Measurements from ENCODE around the gene LRRC42. TPM values are rescaled to one million over a fixed set of nuclear protein-coding genes. Genes with fewer than 3 reads are reported as not detected.

The LRRC42 gene
- total RNA-seq, 1 donor from 2014 or later = 26.9 TPM

GRCh38 chr1:53936430-53936829, 9.7 kb upstream of the LRRC42 start:
- DNase-seq (ENCODE audit: low spot score) = no peak
- ATAC-seq = no peak

GRCh38 chr1:53938136-53938830, 7.9 kb upstream of the LRRC42 start:
- intact Hi-C loops (cut with DNase I) = no loop called here
- DNase-seq (ENCODE audit: low spot score) = no peak
- ATAC-seq = no peak

More at GRCh38 chr1:53936430-53936829, 9.7 kb upstream of the LRRC42 start:
- intact Hi-C loops (cut with DNase I) = no loop called here

GRCh38 chr1:53942127-53942957, 3.8 kb upstream of the LRRC42 start:
- ATAC-seq = no peak
- no peak for DNase-seq (ENCODE audit: low spot score)
- intact Hi-C loops (cut with DNase I) = no loop called here

- DNase-seq (ENCODE audit: low spot score) = no peak
- intact Hi-C loops (cut with DNase I) = no loop called here
These were observed 3.1 kb upstream of the LRRC42 start for GRCh38 chr1:53943090-53943489.

DNA sequence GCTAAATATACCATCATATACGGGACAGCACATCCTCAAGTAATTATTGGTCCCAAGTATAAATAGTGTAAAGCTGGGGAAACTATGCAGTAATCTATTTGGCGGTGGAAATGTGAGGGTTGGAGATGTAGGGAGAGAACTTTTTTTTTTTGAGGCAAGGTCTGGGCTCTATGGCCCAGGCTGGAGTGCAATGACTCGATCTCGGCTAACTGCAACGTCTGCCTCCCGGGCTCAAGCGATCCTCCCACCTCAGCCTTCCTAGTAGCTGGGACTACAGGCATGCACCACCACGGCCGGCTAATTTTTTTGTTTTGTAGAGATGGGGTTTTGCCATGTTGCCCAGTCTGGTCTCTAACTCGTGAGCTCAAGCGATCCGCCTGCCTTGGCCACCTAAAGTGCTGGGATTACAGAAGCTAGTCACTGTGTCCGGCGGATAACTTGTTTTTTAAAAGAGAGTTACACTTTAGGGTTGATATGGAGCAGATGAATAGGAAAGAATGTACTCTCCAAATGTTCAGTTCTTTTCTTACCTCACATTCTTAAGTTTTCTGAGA, 2.6 kb upstream of the LRRC42 start:
- intact Hi-C loops (cut with DNase I) = no loop called here
- DNase-seq (ENCODE audit: low spot score) = no peak
- no peak for ATAC-seq

More at GRCh38 chr1:53943090-53943489, 3.1 kb upstream of the LRRC42 start:
- ATAC-seq = no peak

- intact Hi-C loops (cut with DNase I) = no loop called here
- no peak for DNase-seq (ENCODE audit: low spot score)
- ATAC-seq = no peak
These were observed 1.5 kb upstream of the LRRC42 start for GRCh38 chr1:53944469-53945182.

DNA sequence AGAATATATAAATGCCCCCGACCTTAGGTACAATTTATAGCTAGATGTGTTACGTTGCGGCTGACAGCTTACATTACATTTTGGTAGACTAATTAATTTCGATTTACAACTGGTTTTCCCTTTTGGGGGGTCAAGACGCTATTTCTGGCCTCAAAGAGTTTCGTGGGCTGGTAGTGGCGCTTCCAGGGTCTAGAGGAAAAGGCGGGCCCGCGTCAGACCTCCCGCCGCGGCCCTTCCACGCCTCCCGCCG, 1.0 kb upstream of the LRRC42 start:
- no peak for ATAC-seq
- intact Hi-C loops (cut with DNase I) = no loop called here
- no peak for DNase-seq (ENCODE audit: low spot score)

- DNase-seq (ENCODE audit: low spot score) = peak; percentile 100
- intact Hi-C loops (cut with DNase I) = no loop called here
- peak; percentile 95 for ATAC-seq
These were observed 508 bp upstream of the LRRC42 start, which contains the start of gene IFT25 for GRCh38 chr1:53945433-53946251. IFT25 (minus strand) TSS chr1:53945699; CDS start chr1:53940082, 5,617 bp downstream.

DNA sequence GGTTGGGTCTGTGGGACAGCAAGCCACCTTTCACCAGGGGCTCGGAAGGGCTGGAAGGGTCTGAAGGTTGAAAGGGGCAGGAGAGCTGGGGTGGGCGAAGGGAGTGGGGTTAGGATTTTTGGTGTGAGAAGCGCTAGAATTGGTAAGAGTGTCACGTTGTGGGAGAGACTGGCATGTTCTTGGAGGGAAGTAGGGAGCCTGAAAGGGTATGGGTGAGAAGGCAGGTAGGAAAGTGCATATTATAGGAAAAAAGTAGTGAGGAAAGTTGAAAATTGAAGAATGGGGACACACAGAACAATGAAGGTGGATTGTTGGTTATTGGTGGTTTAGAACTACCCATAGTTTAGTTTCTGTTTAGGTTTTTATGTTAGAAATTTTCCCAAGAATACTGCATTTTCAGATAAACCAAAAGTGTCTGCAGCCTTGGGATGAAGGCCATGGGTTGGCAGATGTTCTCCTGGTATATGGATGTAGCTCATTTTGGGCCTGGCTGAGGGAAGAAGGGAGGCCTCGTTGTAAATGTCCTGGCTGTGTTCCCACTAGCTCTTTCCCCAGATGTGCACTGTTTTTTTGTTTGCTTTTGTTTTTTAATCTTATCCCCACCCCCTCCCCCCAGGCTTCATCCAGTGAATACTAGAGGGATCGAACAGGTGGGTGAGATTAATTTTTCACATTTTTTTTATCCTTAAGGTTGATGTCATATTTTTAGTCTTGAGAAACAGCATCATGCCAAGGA, 1.2 kb downstream of the LRRC42 start:
- DNase-seq (ENCODE audit: low spot score) (no peak), ATAC-seq (no peak)
- intact Hi-C loops (cut with DNase I) = no loop called here

DNA sequence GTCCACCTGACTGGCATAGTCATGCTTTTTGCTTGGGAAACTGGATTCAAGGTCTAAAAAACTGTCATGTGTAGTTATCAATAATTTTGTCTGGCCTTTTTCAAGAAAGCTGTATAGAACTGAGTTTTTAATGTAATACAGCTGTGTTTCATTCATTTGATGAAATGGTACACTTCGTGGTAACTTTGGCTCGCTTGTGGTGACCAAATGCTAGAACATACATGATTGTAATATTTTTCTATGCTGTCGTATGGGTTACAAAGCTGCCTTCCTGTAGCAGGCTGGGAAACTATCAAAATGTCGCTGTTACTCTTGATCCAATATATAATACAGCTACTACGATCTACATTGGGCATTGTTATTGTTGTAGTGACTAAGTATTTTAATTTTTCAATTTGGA, 2.1 kb downstream of the LRRC42 start:
- intact Hi-C loops (cut with DNase I) = no loop called here
- DNase-seq (ENCODE audit: low spot score) = no peak
- no peak for ATAC-seq

- intact Hi-C loops (cut with DNase I) = no loop called here
- DNase-seq (ENCODE audit: low spot score) (no peak), ATAC-seq (no peak)
These were observed 3.2 kb downstream of the LRRC42 start for GRCh38 chr1:53949023-53949990.

DNA sequence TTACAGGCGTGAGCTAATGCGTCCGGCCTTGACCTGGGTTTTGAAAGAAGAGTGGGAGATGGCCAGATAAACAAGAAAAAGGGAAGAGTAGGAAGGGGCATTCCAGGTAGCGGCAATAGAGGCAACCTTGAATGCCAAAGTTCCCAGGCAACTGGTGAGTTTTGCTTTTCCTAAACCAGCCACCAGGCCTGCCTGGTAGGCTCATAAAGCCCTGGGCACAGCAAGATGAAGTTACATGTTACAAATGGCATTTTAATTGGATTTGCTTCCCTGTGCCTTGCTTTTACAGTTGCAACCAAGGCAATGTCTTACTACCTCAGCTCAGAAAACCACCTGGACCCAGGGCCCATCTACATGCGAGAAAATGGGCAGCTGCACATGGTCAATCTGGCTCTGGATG, 5.5 kb downstream of the LRRC42 start:
- intact Hi-C loops (cut with DNase I) = no loop called here
- no peak for ATAC-seq
- no peak for DNase-seq (ENCODE audit: low spot score)

- no peak for DNase-seq (ENCODE audit: low spot score)
- ATAC-seq = no peak
- intact Hi-C loops (cut with DNase I) = no loop called here
These were observed 8.0 kb downstream of the LRRC42 start for GRCh38 chr1:53954128-53954527.

DNA sequence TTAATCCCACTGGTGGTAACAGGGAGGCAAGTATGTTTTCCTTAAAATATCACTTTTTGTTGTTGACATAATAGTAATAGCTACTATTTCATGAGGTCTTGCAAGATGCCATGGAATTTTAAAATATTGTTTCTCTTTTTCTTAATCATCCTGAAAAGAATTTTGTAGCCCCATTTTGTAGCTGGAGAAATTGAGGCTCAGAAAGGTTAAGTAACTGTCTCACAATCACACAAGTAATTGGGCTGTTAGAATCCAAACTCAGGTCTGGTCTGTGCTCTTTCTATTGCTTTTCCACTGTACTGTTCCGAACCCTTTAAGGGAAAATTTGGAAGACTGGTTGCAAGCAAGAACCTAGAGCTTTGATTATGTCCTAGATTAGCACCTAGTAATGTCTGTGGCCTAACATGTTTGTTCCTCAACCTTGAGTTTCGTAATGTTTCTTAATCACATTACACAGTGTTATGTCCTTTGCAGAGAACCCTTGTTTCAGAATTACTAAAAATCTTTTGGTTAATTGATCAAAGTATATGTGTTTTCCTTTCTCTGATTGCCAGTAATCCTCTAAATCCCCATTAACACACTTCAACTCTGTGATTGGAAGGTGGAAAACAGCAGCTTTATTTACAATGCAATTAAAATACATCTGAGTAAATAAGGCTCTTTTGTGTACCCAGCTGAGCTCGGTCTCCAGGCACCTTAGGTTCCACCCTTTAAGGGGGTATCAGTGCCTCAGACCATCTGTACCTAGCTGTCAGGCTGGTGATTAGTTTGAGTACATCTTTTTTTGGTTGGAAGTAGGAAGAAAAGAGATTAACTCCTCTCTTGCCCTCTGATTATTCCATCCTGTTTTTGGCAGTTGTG, 10.4 kb downstream of the LRRC42 start:
- intact Hi-C loops (cut with DNase I) = no loop called here
- DNase-seq (ENCODE audit: low spot score) (no peak), ATAC-seq (peak; percentile 54)

- ATAC-seq = peak; percentile 83
- intact Hi-C loops (cut with DNase I) = no loop called here
- DNase-seq (ENCODE audit: low spot score) = no peak
These were observed 11.2 kb downstream of the LRRC42 start for GRCh38 chr1:53957194-53957818.

Data from sciatic nerve (tissue), 2 donors.